ENCODE results near the gene NRP1. TPM values are rescaled to one million over a fixed set of nuclear protein-coding genes. Genes with fewer than 3 reads are reported as not detected.

NRP1 gene
- total RNA-seq, 2 experiments from 2014 or later: 0.19 to 0.44 TPM

DNA sequence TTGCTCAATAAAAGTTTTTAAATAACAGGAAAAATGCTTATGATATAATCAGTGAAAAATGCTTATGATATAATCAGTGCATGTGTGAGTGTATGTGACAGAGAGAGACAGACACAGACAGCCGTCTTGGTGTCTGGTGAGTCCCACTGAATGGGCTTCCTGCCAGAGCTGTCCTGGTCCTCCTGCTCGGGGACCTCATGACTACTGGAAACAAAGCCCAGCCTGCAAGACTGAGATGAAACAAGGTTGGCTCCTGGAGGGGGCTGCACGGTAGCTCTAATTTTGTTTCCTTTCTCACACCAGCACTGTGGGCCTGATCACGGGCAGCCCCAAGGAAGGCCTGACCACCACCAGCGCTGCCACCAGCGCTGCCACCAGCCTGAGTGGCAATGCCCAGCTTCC lies 57.3 kb downstream of the NRP1 start:
- no peaks in the 10 kb centered on the region for H3K36me3 Mint-ChIP-seq
- DNase-seq: no peak
- H3K27ac Mint-ChIP-seq: no peak overlapping the region
- no peaks in the 10 kb centered on the region for H3K9me3 Mint-ChIP-seq
- no peaks in the 10 kb centered on the region for H3K4me1 Mint-ChIP-seq
- no peak overlapping the region for H3K4me3 Mint-ChIP-seq
- peaks cover 12% of the 10 kb centered on the region for H3K27me3 Mint-ChIP-seq

DNA sequence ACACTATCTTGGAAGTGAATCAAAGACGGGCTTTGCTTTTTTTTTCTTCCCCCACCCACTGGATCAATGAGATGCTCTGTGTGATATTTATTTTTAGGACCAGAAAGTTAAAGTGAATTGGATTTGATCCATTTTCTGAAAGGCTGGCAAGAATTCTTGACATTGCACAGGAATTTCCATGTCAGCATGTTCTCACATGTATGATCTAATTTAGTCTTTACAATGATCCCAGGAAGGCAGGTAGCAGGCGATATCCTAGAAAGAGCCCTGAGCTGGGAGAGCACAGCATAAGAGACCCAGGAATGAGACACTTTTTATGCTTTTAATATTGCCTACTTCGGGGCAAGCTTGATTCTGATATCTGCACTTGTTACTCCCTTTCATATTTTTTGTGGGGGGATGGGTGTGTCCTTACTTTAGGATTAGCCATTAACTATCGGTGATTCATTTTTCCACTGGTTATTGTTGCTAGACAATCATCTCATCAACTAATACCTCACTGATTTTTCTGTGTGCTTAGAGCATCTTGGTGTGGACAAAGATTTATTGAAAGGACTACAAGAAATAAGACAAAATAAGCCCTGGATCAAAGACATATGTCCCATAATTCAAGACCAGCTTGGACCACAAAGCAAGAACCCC lies 58.1 kb downstream of the NRP1 start:
- H3K36me3 Mint-ChIP-seq: no peaks in the 10 kb centered on the region
- H3K9me3 Mint-ChIP-seq: no peaks in the 10 kb centered on the region
- no peak overlapping the region for H3K4me3 Mint-ChIP-seq
- peaks cover 14% of the 10 kb centered on the region for H3K27me3 Mint-ChIP-seq
- no peaks in the 10 kb centered on the region for H3K4me1 Mint-ChIP-seq
- no peak overlapping the region for H3K27ac Mint-ChIP-seq
- DNase-seq: no peak

DNA sequence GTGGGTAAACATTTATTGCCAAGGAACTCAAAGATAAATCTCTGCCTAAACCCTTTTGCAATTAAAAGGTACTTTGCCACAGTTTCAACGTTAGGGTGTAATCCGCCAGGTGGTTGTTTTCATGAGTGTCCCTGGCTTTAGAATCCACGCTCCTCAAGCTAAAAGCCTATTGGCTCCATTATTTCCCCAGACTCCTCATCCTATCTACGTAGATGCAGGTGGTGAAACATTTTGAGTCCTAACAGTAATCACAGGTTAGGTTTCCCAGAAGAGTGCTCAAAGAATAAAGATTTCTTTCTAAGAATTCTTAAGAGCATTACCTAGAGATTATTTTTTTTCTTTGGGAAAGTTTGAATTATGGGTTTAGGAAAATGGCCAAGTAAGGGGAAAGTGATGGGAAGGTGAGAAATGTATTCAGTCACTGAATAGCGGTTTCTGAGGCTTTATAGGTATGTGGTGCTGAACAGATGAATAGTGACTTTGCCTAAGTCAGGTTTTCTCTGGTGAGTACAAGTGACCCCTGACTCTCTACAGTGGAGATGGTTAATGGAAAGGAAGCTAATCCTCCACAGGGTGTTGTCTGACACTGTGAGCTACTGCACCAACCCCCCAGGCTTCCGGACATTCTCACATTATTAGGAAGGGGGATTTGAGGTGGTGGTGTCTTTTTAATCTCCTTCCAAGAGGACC lies 60.2 kb downstream of the NRP1 start:
- Mint-ChIP-seq H3K27me3 (peaks cover 17% of the 10 kb centered on the region), H3K27ac (no peak overlapping the region), H3K36me3 (no peaks in the 10 kb centered on the region), H3K4me1 (no peaks in the 10 kb centered on the region), H3K9me3 (no peaks in the 10 kb centered on the region), H3K4me3 (no peak overlapping the region)
- no peak for DNase-seq

DNA sequence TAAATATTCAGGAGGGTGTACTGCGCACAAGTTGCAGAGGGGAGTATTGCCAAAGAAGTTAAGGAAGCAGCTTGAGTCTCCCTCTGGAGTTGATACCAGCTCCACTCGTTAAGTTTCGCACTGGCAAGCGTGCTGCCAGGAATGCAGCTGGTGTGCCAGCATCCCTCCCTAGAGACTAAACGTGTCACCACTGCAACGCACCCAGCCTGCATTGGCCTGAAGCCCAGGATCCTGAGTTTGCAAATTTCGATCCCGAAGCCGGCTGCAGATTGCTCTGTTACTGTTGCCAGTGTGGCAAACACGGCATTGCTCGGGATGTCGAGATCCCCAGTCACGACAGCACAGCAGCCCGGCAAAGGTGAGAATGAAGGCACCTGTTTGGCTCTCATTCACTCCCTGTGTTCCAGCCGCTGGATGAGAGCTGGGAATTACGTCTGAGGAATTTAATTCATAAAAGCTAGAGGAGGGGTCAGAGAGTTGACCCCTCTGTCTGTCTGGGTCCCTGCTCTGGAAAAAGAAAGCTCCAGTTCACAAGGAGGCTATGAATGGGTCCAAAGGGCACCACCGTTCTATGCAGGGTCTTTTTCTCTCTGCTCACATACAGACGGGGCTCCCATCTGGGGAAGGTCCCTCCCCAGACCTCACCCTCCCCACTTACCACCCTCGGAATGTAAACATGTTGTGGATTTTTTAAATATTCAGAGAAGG lies 61.0 kb downstream of the NRP1 start:
- Mint-ChIP-seq H3K4me3 (no peak overlapping the region), H3K27me3 (peaks cover 17% of the 10 kb centered on the region), H3K36me3 (no peaks in the 10 kb centered on the region), H3K27ac (no peak overlapping the region), H3K4me1 (no peaks in the 10 kb centered on the region), H3K9me3 (no peaks in the 10 kb centered on the region)
- no peak for DNase-seq

DNA sequence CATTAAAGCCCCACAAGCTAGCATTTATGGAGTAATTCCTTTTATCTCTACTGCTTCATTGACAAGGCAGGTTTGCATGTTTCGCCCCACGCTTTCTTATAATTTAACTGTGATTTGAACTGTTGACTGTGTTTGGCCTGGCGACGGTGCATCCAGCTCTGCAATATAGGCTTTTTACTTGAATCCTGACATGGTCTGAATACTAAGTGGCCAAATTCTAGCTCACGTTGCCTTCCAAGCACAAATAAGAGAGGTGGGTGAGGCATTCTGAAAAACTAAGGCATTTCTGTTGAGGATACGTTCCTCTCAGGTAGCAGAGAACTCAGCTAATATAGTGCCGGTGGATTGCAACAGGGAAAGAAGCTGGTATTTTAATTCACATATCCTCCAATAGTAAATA lies 61.8 kb downstream of the NRP1 start:
- peaks cover 21% of the 10 kb centered on the region for H3K27me3 Mint-ChIP-seq
- H3K27ac Mint-ChIP-seq: no peak overlapping the region
- H3K9me3 Mint-ChIP-seq: no peaks in the 10 kb centered on the region

DNA sequence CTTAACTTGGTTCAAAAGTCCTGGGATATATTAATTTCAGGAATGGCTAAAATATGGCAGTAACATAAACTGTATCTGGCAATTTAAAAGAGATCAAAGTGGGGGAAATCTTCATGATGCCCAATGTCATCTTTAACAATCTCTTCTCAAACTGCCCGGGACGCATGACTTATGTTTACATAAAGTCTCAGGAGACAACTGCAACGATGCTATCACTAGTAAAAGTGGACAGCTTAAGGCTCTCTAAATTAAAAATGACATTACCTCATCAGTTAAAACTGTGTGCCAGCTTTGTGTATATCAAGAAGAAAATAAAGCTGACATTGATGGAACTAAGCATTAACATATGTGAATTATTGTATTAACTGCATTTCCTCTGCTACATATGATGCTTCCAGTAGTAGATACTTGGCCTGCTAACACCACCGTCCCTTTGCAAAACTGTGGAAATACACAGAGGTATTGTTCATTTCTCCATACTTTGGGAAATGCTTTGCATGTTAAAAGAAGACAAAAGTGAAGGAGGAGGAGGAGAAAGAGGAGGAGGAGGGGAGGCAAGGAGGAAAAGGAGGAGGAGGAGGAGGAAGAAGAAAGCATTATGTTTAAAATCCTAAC lies 62.4 kb downstream of the NRP1 start:
- Mint-ChIP-seq H3K36me3 (no peaks in the 10 kb centered on the region), H3K27me3 (peaks cover 21% of the 10 kb centered on the region), H3K4me3 (no peak overlapping the region), H3K27ac (no peak overlapping the region), H3K9me3 (no peaks in the 10 kb centered on the region), H3K4me1 (no peaks in the 10 kb centered on the region)
- no peak for DNase-seq

More for the DNA sequence above, 61.8 kb downstream of the NRP1 start:
- DNase-seq: no peak
- H3K4me1 Mint-ChIP-seq: no peaks in the 10 kb centered on the region
- H3K4me3 Mint-ChIP-seq: no peak overlapping the region
- H3K36me3 Mint-ChIP-seq: no peaks in the 10 kb centered on the region

DNA sequence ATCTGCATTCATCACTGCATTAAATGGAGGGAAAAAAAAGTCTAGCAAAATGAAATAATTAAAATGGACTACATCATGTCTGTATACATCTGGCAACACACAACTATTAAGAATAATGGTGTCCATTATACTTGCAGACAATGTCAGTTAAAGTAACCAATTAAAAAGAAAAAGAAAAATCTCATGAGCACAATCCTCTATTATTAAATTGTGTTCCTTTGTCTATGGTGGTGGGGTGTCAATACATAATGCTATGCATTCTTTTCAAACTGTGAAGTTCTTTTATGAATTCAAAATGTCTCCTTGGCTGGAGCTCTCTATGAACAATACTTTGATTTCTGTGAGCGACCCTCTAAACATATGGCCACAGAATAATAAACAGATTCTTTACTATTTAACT lies 63.5 kb downstream of the NRP1 start:
- H3K4me1 Mint-ChIP-seq: no peaks in the 10 kb centered on the region
- H3K36me3 Mint-ChIP-seq: no peaks in the 10 kb centered on the region
- no peak overlapping the region for H3K27ac Mint-ChIP-seq
- H3K9me3 Mint-ChIP-seq: no peaks in the 10 kb centered on the region
- no peak for DNase-seq
- peaks cover 21% of the 10 kb centered on the region for H3K27me3 Mint-ChIP-seq
- no peak overlapping the region for H3K4me3 Mint-ChIP-seq

DNA sequence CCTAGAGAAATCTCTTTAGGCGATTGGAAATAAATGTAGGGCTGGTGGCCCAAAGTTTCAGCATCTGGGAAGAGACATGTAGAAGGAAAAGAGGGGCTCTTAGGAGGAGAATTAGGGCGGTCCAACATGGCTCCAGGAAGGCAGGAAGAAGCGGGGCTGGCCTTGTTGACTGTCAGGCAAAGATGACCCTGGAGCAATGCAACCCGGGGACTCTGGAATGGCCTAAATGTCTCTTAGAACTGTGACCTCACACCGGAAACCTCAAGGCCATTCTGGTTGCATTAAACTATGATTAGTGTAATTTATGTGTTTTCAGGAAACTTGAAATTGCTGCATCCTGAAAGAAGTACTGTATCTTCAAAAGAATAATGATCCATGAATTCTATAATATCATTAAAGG lies 66.8 kb downstream of the NRP1 start:
- DNase-seq: no peak
- H3K27ac Mint-ChIP-seq: no peak overlapping the region
- H3K4me3 Mint-ChIP-seq: no peak overlapping the region
- H3K27me3 Mint-ChIP-seq: peaks cover 16% of the 10 kb centered on the region
- peaks cover 21% of the 10 kb centered on the region for H3K4me1 Mint-ChIP-seq
- no peaks in the 10 kb centered on the region for H3K36me3 Mint-ChIP-seq
- no peaks in the 10 kb centered on the region for H3K9me3 Mint-ChIP-seq

DNA sequence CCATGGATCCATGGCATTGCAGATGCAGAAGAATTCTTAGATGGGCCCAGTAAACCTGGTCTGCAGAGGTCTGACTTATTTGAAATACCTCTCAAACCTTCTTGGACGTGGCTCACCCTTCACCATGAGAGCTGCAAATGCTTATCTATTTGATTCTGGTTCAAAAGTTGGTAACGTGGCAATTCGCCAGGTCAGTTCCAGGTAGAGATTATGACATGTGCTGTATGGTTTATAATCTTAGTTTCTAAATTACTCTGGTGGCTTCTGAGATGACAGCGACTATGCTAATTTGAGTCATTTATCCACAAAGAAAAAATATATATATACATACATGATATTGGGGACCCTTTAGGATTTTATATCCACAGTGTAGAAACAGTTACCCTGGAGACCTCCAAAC lies 68.8 kb downstream of the NRP1 start:
- Mint-ChIP-seq H3K27me3 (peaks cover 7% of the 10 kb centered on the region), H3K4me1 (peaks cover 21% of the 10 kb centered on the region), H3K36me3 (no peaks in the 10 kb centered on the region), H3K27ac (no peak overlapping the region), H3K9me3 (peaks cover 2% of the 10 kb centered on the region), H3K4me3 (no peak overlapping the region)
- peak; percentile 62 for DNase-seq

DNA sequence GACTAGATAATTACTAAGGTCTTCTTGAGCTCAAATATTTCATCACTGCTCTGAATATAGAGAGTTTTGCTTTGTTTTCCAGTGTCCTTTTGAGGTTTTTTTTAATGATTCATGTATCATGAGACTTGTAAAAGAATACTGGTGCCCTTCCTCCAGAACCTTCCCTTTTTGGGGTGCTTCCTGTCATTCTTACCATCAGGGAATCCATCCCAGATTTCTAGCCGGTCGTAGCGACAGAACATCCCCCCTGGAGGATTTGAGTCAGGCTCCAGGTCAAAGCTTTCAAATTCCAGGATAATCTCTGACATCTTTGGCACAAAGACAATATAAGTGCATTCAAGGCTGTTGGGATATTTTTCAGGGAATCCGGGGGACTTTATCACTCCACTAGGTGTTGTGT lies 71.0 kb downstream of the NRP1 start:
- peak overlapping the region; percentile 38 for H3K27ac Mint-ChIP-seq
- peaks cover 7% of the 10 kb centered on the region for H3K27me3 Mint-ChIP-seq
- no peak for DNase-seq
- H3K4me3 Mint-ChIP-seq: no peak overlapping the region
- H3K9me3 Mint-ChIP-seq: peaks cover 2% of the 10 kb centered on the region
- H3K4me1 Mint-ChIP-seq: peaks cover 21% of the 10 kb centered on the region
- no peaks in the 10 kb centered on the region for H3K36me3 Mint-ChIP-seq

DNA sequence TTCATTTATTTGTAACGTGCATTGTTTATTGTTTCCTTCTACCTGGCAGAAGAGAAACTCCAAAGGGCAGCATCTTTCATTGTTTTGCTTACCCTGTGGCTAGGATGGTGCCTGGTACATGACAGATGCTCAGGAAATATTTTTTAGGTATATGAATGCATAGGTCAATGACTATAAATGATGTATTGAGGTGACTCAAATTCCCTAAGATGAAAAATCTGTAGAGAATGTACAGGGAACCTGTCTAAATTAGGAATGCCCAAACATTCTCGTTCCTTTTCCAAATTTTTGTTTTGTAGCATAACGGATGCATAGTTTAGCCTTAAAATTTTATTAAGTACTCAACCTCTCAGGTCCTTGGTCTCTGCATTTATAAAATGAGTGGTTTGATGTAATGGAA lies 71.6 kb downstream of the NRP1 start:
- Mint-ChIP-seq H3K4me1 (peaks cover 21% of the 10 kb centered on the region), H3K4me3 (no peak overlapping the region), H3K27me3 (peaks cover 3% of the 10 kb centered on the region), H3K36me3 (no peaks in the 10 kb centered on the region), H3K27ac (no peak overlapping the region), H3K9me3 (peaks cover 2% of the 10 kb centered on the region)
- no peak for DNase-seq

DNA sequence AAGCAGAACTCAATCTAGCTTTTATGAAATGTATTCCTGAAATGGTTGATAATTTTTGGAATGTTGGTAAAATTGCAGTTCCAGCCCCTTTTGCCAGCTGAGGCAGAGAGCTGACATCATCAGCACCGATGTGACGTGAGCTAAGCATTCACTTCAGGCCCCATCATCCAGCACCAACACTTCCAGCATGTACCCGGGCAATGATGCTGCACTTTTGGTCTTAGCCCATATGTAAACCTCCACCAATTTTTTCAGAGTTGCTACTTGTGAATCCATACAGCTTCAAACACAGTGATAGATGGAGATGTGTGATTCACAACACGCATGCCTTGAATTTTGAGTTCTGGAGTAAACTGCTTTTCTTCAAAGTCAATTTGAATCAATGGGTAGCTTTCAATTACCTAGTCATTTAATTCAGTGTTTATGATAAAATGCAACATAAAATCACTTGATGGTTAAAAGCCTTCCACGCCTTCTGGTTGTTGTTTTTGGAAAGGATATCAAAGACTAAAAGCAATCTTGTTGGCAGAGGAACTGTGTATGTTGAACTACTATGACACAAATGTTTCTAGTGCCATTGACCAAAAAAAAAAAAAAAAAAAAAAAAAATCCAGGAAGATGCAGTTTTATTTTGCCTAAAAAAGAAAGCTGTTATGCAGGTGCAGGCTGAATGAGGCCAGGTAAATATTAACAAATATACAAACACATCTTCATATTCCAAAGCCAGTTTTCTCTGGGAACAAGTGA lies 73.9 kb downstream of the NRP1 start:
- H3K27ac Mint-ChIP-seq: no peak overlapping the region
- peaks cover 3% of the 10 kb centered on the region for H3K27me3 Mint-ChIP-seq
- H3K36me3 Mint-ChIP-seq: no peaks in the 10 kb centered on the region

DNA sequence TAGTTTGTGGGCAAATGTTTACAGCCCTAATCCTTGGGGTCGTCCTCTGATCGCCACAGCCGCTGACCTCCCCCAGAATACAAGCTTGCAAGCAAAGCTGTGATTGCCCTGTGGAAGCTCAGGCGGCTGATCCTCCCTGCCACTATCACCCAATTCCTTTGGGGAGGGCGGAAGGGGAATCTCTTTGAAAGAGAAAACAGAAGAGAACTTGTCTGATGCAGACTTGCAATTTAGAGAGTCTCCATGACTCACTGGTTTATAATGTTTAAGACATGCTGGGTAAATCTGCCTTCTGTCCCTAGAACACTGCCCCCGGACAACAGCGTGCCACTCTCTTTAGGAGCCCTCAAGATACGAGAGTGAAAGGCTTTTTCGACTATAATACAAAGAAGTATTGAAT lies 75.5 kb downstream of the NRP1 start:
- Mint-ChIP-seq H3K27me3 (peaks cover 3% of the 10 kb centered on the region), H3K9me3 (peaks cover 2% of the 10 kb centered on the region), H3K27ac (no peak overlapping the region), H3K4me3 (no peak overlapping the region), H3K4me1 (peaks cover 15% of the 10 kb centered on the region), H3K36me3 (peaks cover under 1% of the 10 kb centered on the region)
- DNase-seq: no peak

More for the DNA sequence above, 73.9 kb downstream of the NRP1 start:
- no peak for DNase-seq
- Mint-ChIP-seq H3K4me3 (no peak overlapping the region), H3K4me1 (peaks cover 21% of the 10 kb centered on the region), H3K9me3 (peaks cover 2% of the 10 kb centered on the region)

DNA sequence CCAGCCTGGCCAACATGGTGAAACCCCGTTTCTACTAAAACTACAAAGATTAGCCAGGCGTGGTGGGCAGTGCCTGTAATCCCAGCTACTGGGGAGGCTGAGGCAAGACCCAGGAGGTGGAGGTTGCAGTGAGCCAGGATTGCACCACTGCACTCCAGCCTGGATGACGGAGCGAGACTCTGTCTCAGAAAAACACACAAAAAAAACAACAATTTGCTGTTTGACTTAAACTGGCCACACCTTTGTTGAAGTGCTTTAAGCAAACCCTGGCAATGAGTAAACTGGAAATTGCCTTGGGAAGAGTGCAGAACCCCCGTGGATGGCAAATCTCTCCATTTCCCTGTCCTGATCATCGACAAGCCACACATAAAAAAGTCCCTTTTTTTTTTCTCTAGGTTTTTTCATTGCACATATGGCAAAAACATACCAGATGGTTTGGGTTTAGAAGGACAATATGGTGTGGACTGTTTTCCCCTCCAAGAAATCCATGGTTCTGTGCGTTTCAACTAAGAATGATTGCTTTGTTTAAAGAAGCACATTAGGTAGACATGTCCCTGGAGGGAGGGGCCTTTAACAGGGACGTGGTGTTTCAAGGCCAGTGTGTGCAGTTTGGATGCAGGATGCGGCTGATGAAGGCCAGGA lies 76.9 kb downstream of the NRP1 start:
- Mint-ChIP-seq H3K27ac (no peak overlapping the region), H3K9me3 (peaks cover 5% of the 10 kb centered on the region), H3K4me1 (peaks cover 19% of the 10 kb centered on the region), H3K36me3 (peaks cover 4% of the 10 kb centered on the region), H3K4me3 (no peak overlapping the region), H3K27me3 (peaks cover under 1% of the 10 kb centered on the region)
- DNase-seq: no peak

All from activated naive CD8-positive, alpha-beta T cell treated with anti-CD3 and anti-CD28 coated beads for 36 hours (primary cell).